Astrocyte of the cerebellum (primary cell): Measurements from ENCODE around the gene SULF2.

Experiments used
- DNase-seq: peaks from one replicate; pipeline ENCODE4 v3.0.0-alpha.2; 2011; ENCODE audit warnings: low read depth
- H3K4me3 ChIP-seq: 2 replicates; pipeline ENCODE4 v1.5.1; 2011; ENCODE audit warnings: mild to moderate bottlenecking, low read depth, low read length, moderate library complexity
- in situ Hi-C: cut with HindIII; loops from 2 replicates; pipeline ENCODE4 v1.10.0; 2017; ENCODE audit warnings: low sequenced_read_pairs
- TF ChIP-seq, protein P1 (sequence below): IDR thresholded peaks from 2 replicates; pipeline ENCODE4 v1.5.1; 2012; ENCODE audit warnings: low read length, low read depth, moderate library complexity, mild to moderate bottlenecking; ENCODE audit errors: missing control alignments

SULF2 gene

DNA sequence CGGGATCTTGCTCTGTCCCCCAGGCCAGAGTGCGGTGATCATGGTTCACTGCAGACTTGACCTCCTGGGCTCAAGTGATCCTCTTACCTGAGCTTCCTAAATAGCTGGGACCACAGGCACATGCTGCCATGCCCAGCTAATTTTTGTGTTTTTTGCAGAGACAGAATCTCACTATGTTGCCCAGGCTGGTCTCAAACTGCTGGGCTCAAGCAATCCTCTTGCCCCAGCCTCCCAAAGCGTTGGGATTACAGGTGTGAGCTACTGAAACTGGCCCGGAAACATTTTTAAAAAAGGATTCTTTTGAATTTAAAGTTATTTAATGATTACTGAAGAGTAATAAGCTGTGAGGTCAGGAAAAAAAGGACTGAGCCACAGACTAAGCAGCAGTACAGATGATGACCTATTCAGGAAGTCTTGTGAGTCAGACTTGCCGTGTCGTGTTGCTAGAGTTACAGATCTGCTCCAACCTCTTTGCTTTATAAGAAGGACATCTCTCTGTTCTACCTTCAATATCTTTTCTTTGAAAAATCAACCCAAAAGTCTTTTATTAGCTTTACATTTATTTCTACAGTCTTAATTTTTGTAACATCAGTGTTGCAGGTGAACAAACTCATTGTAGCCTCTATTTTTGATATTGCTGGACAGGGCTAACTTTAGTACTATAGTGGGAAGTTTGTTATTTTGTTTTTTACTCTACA is 174.9 kb downstream of the SULF2 start:
- in situ Hi-C loops: loop anchor here (10.0 to 25.0 kb wide), 2 partner anchors 248 to 336 kb away; partner anchors contain the start of gene ZMYND8
- DNase-seq: peak; percentile 63
- TF ChIP-seq, protein P1, sequence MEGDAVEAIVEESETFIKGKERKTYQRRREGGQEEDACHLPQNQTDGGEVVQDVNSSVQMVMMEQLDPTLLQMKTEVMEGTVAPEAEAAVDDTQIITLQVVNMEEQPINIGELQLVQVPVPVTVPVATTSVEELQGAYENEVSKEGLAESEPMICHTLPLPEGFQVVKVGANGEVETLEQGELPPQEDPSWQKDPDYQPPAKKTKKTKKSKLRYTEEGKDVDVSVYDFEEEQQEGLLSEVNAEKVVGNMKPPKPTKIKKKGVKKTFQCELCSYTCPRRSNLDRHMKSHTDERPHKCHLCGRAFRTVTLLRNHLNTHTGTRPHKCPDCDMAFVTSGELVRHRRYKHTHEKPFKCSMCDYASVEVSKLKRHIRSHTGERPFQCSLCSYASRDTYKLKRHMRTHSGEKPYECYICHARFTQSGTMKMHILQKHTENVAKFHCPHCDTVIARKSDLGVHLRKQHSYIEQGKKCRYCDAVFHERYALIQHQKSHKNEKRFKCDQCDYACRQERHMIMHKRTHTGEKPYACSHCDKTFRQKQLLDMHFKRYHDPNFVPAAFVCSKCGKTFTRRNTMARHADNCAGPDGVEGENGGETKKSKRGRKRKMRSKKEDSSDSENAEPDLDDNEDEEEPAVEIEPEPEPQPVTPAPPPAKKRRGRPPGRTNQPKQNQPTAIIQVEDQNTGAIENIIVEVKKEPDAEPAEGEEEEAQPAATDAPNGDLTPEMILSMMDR: no peak
- H3K4me3 ChIP-seq: no peak overlapping the region

DNA sequence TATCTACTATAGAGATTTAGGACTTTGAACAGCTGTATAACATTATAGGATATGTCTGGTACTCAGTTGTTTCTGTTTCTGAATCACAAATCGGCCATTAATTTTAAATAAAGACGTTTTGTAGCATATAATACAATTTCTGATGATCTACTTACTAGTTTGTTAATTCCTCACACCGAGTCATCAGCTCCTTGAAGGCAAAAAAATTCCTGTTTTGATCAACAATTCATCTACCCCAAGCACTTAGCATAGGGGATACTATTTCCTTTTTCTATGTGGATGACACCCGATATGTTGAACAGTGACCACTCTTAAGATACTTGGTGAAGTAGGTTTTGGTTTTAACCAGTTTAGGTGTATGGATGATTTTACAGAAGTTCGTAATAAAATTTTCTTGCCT is 176.3 kb downstream of the SULF2 start:
- no peak overlapping the region for H3K4me3 ChIP-seq
- no peak for DNase-seq
- TF ChIP-seq, protein P1: no peak
- in situ Hi-C loops: loop anchor here (25.0 kb wide), 1 partner anchor 247 kb away; the partner anchor contains the start of gene ZMYND8
